Measurements from ENCODE around the gene CISH.

CISH gene

GRCh38 chr3:50612234-50612882 is 784 bp upstream of the CISH start:
- Histone ChIP-seq H2AFZ (ENCODE audit: low read length) (peak overlapping the region; percentile 96), H3K4me1 (ENCODE audit: insufficient read depth, low read length, poor library complexity, severe bottlenecking) (peaks cover 24% of the 10 kb centered on the region)

GRCh38 chr3:50610992-50611463 is 546 bp downstream of the CISH start:
- Histone ChIP-seq H3K4me1 (ENCODE audit: insufficient read depth, low read length, poor library complexity, severe bottlenecking) (peaks cover 18% of the 10 kb centered on the region), H3K36me3 (ENCODE audit: insufficient read depth, low read length) (no peaks in the 10 kb centered on the region), H3K79me2 (ENCODE audit: insufficient read depth, low read length) (no peaks in the 10 kb centered on the region), H3K4me2 (ENCODE audit: low read depth, low read length, poor library complexity, severe bottlenecking) (peak overlapping the region; percentile 86), H3K4me3 (ENCODE audit: low read length, poor library complexity, severe bottlenecking) (peak overlapping the region; percentile 78), H3K9me3 (ENCODE audit: insufficient read depth, low read depth, low read length) (no peaks in the 10 kb centered on the region), H3F3A (ENCODE audit: low read depth) (no peaks in the 10 kb centered on the region), H3K9ac (ENCODE audit: low read depth, low read length, poor library complexity, severe bottlenecking) (peak overlapping the region; percentile 66), H3K9me2 (replicated peaks; ENCODE audit: low read depth, low read length) (no peaks in the 10 kb centered on the region), H2AFZ (ENCODE audit: low read length) (peak overlapping the region; percentile 96), H4K20me1 (ENCODE audit: insufficient read depth, low read length, poor library complexity, severe bottlenecking) (no peaks in the 10 kb centered on the region), H3K27me3 (ENCODE audit: insufficient read depth, low read length, poor library complexity, severe bottlenecking) (no peaks in the 10 kb centered on the region)
- TF ChIP-seq CTCF (conservative IDR thresholded peaks at IDR 0.05; ENCODE audit: low read length): no peak
- TF ChIP-seq EZH2phosphoT487 (IDR thresholded peaks at IDR 0.05; ENCODE audit: borderline replicate concordance): no peak

More at GRCh38 chr3:50612234-50612882, 784 bp upstream of the CISH start:
- Histone ChIP-seq H3K4me2 (ENCODE audit: low read depth, low read length, poor library complexity, severe bottlenecking) (peak overlapping the region; percentile 86), H3K27me3 (ENCODE audit: insufficient read depth, low read length, poor library complexity, severe bottlenecking) (peaks cover 3% of the 10 kb centered on the region), H3K9ac (ENCODE audit: low read depth, low read length, poor library complexity, severe bottlenecking) (peak overlapping the region; percentile 34), H4K20me1 (ENCODE audit: insufficient read depth, low read length, poor library complexity, severe bottlenecking) (no peaks in the 10 kb centered on the region), H3K4me3 (ENCODE audit: low read length, poor library complexity, severe bottlenecking) (peak overlapping the region; percentile 78), H3K36me3 (ENCODE audit: insufficient read depth, low read length) (no peaks in the 10 kb centered on the region), H3K9me2 (replicated peaks; ENCODE audit: low read depth, low read length) (no peaks in the 10 kb centered on the region), H3K79me2 (ENCODE audit: insufficient read depth, low read length) (peaks cover 3% of the 10 kb centered on the region), H3K9me3 (ENCODE audit: insufficient read depth, low read depth, low read length) (no peaks in the 10 kb centered on the region), H3F3A (ENCODE audit: low read depth) (no peaks in the 10 kb centered on the region)
- TF ChIP-seq EZH2phosphoT487 (IDR thresholded peaks at IDR 0.05; ENCODE audit: borderline replicate concordance) (no peak), CTCF (conservative IDR thresholded peaks at IDR 0.05; ENCODE audit: low read length) (no peak)

GRCh38 chr3:50610181-50610971 is 1.2 kb downstream of the CISH start:
- H3K4me2 ChIP-seq (ENCODE audit: low read depth, low read length, poor library complexity, severe bottlenecking): peak overlapping the region; percentile 86
- H2AFZ ChIP-seq (ENCODE audit: low read length): no peak overlapping the region
- peak overlapping the region; percentile 78 for H3K4me3 ChIP-seq (ENCODE audit: low read length, poor library complexity, severe bottlenecking)
- no peaks in the 10 kb centered on the region for H4K20me1 ChIP-seq (ENCODE audit: insufficient read depth, low read length, poor library complexity, severe bottlenecking)
- TF ChIP-seq EZH2phosphoT487 (IDR thresholded peaks at IDR 0.05; ENCODE audit: borderline replicate concordance) (no peak), CTCF (conservative IDR thresholded peaks at IDR 0.05; ENCODE audit: low read length) (no peak)
- no peaks in the 10 kb centered on the region for H3K9me2 ChIP-seq (replicated peaks; ENCODE audit: low read depth, low read length)
- H3K9ac ChIP-seq (ENCODE audit: low read depth, low read length, poor library complexity, severe bottlenecking): peak overlapping the region; percentile 66
- H3K79me2 ChIP-seq (ENCODE audit: insufficient read depth, low read length): no peaks in the 10 kb centered on the region
- H3K36me3 ChIP-seq (ENCODE audit: insufficient read depth, low read length): no peaks in the 10 kb centered on the region
- H3F3A ChIP-seq (ENCODE audit: low read depth): no peaks in the 10 kb centered on the region
- no peaks in the 10 kb centered on the region for H3K27me3 ChIP-seq (ENCODE audit: insufficient read depth, low read length, poor library complexity, severe bottlenecking)
- no peaks in the 10 kb centered on the region for H3K9me3 ChIP-seq (ENCODE audit: insufficient read depth, low read depth, low read length)
- H3K4me1 ChIP-seq (ENCODE audit: insufficient read depth, low read length, poor library complexity, severe bottlenecking): peaks cover 17% of the 10 kb centered on the region
